ENCODE results near the gene MEF2D.

The MEF2D gene

GRCh38 chr1:156432669-156433018, 67.9 kb downstream of the MEF2D start:
- Histone ChIP-seq H3K4me1 (ENCODE audit: control insufficient read depth, insufficient read depth, low read length, poor library complexity, severe bottlenecking) (peaks cover 24% of the 10 kb centered on the region), H3K36me3 (ENCODE audit: control insufficient read depth, insufficient read depth, low read length) (no peaks in the 10 kb centered on the region), H3K27ac (ENCODE audit: low read depth, low read length, severe bottlenecking) (no peak overlapping the region), H3K9me3 (ENCODE audit: control insufficient read depth, low read length) (no peaks in the 10 kb centered on the region), H3K4me3 (ENCODE audit: extremely low read depth, insufficient read depth, low read length, poor library complexity, severe bottlenecking) (no peak overlapping the region)
- 1 to 4% methylated on average over 10 to 11 of the region's 11 CpGs for WGBS, 2 experiments (ENCODE audit: insufficient coverage in 2 of 2)

- Histone ChIP-seq H3K4me1 (ENCODE audit: control insufficient read depth, insufficient read depth, low read length, poor library complexity, severe bottlenecking) (peaks cover 24% of the 10 kb centered on the region), H3K9me3 (ENCODE audit: control insufficient read depth, low read length) (no peaks in the 10 kb centered on the region), H3K4me3 (ENCODE audit: extremely low read depth, insufficient read depth, low read length, poor library complexity, severe bottlenecking) (no peak overlapping the region), H3K36me3 (ENCODE audit: control insufficient read depth, insufficient read depth, low read length) (no peaks in the 10 kb centered on the region), H3K27ac (ENCODE audit: low read depth, low read length, severe bottlenecking) (no peak overlapping the region)
- 0 to 15% methylated on average over 5 to 6 of the region's 12 CpGs for WGBS, 2 experiments (ENCODE audit: insufficient coverage in 2 of 2)
Measured at GRCh38 chr1:156431769-156432668, 68.6 kb downstream of the MEF2D start.

- Histone ChIP-seq H3K27ac (ENCODE audit: low read depth, low read length, severe bottlenecking) (no peak overlapping the region), H3K4me3 (ENCODE audit: extremely low read depth, insufficient read depth, low read length, poor library complexity, severe bottlenecking) (no peak overlapping the region), H3K4me1 (ENCODE audit: control insufficient read depth, insufficient read depth, low read length, poor library complexity, severe bottlenecking) (peaks cover 20% of the 10 kb centered on the region), H3K9me3 (ENCODE audit: control insufficient read depth, low read length) (no peaks in the 10 kb centered on the region), H3K36me3 (ENCODE audit: control insufficient read depth, insufficient read depth, low read length) (no peaks in the 10 kb centered on the region)
- WGBS, 2 experiments (ENCODE audit: insufficient coverage in 2 of 2): no CpG with 5 or more reads among the region's 4 CpGs
Measured at GRCh38 chr1:156431366-156431765, 69.2 kb downstream of the MEF2D start.

GRCh38 chr1:156430866-156431265, 69.7 kb downstream of the MEF2D start:
- Histone ChIP-seq H3K4me1 (ENCODE audit: control insufficient read depth, insufficient read depth, low read length, poor library complexity, severe bottlenecking) (peaks cover 16% of the 10 kb centered on the region), H3K4me3 (ENCODE audit: extremely low read depth, insufficient read depth, low read length, poor library complexity, severe bottlenecking) (no peak overlapping the region), H3K27ac (ENCODE audit: low read depth, low read length, severe bottlenecking) (no peak overlapping the region), H3K36me3 (ENCODE audit: control insufficient read depth, insufficient read depth, low read length) (no peaks in the 10 kb centered on the region), H3K9me3 (ENCODE audit: control insufficient read depth, low read length) (no peaks in the 10 kb centered on the region)
- no CpG with 5 or more reads among the region's 3 CpGs for WGBS, 2 experiments (ENCODE audit: insufficient coverage in 2 of 2)

- Histone ChIP-seq H3K4me3 (ENCODE audit: extremely low read depth, insufficient read depth, low read length, poor library complexity, severe bottlenecking) (no peak overlapping the region), H3K4me1 (ENCODE audit: control insufficient read depth, insufficient read depth, low read length, poor library complexity, severe bottlenecking) (peaks cover 11% of the 10 kb centered on the region), H3K36me3 (ENCODE audit: control insufficient read depth, insufficient read depth, low read length) (no peaks in the 10 kb centered on the region), H3K9me3 (ENCODE audit: control insufficient read depth, low read length) (no peaks in the 10 kb centered on the region), H3K27ac (ENCODE audit: low read depth, low read length, severe bottlenecking) (no peak overlapping the region)
- WGBS, 2 experiments (ENCODE audit: insufficient coverage in 2 of 2): 0% methylated on average over 2 to 4 of the region's 7 CpGs
Measured at GRCh38 chr1:156430303-156430702, 70.3 kb downstream of the MEF2D start.

DNA sequence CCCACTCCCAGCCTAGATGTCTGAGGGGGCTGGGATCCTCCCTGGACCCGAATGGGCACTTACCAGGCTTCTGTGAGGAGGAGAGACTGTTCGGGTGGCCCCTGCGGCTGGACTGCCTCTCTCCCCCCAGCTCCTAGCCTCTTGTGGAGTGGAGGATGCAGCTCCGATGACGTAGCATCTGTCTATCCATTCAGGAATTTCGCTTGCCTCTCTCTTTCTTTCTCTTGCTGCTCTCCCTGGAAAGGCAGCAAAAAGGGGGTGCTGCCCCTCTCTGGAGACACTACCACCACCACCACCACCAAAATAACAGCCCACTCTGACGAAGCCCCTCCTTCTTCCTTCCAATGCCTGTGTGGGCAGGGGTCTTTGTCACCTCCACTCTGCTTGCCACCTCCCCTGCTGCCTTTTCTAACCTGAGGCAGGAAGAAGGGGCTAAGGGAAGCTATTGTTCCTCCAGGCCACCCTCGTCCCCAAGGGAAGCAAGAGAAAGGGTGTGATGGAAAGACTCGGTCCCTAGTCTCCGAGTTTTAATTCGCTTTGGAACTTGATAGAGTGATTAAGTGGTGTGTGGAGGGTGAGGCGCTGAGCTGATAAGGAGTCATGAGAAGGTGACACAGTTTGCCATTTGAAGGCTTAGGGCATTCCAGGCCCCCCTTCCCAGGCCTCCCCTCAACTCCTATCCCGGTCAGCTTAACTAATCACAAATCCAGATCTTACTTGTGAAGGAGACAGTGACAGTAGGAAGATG, 71.1 kb downstream of the MEF2D start:
- Histone ChIP-seq H3K4me1 (ENCODE audit: control insufficient read depth, insufficient read depth, low read length, poor library complexity, severe bottlenecking) (peaks cover 10% of the 10 kb centered on the region), H3K27ac (ENCODE audit: low read depth, low read length, severe bottlenecking) (no peak overlapping the region), H3K4me3 (ENCODE audit: extremely low read depth, insufficient read depth, low read length, poor library complexity, severe bottlenecking) (no peak overlapping the region), H3K36me3 (ENCODE audit: control insufficient read depth, insufficient read depth, low read length) (no peaks in the 10 kb centered on the region), H3K9me3 (ENCODE audit: control insufficient read depth, low read length) (no peaks in the 10 kb centered on the region)
- WGBS, 2 experiments (ENCODE audit: insufficient coverage in 2 of 2): 3 to 4% methylated on average over 4 to 9 of the region's 13 CpGs

GRCh38 chr1:156428746-156429288, 71.8 kb downstream of the MEF2D start:
- peaks cover 10% of the 10 kb centered on the region for H3K4me1 ChIP-seq (ENCODE audit: control insufficient read depth, insufficient read depth, low read length, poor library complexity, severe bottlenecking)
- H3K4me3 ChIP-seq (ENCODE audit: extremely low read depth, insufficient read depth, low read length, poor library complexity, severe bottlenecking): no peak overlapping the region
- H3K9me3 ChIP-seq (ENCODE audit: control insufficient read depth, low read length): no peaks in the 10 kb centered on the region
- H3K36me3 ChIP-seq (ENCODE audit: control insufficient read depth, insufficient read depth, low read length): no peaks in the 10 kb centered on the region
- no CpG with 5 or more reads among the region's 4 CpGs for WGBS, 2 experiments (ENCODE audit: insufficient coverage in 2 of 2)
- no peak overlapping the region for H3K27ac ChIP-seq (ENCODE audit: low read depth, low read length, severe bottlenecking)

- H3K27ac ChIP-seq (ENCODE audit: low read depth, low read length, severe bottlenecking): no peak overlapping the region
- no peak overlapping the region for H3K4me3 ChIP-seq (ENCODE audit: extremely low read depth, insufficient read depth, low read length, poor library complexity, severe bottlenecking)
- H3K4me1 ChIP-seq (ENCODE audit: control insufficient read depth, insufficient read depth, low read length, poor library complexity, severe bottlenecking): peaks cover 10% of the 10 kb centered on the region
- H3K9me3 ChIP-seq (ENCODE audit: control insufficient read depth, low read length): no peaks in the 10 kb centered on the region
- no CpG with 5 or more reads among the region's 5 CpGs for WGBS, 2 experiments (ENCODE audit: insufficient coverage in 2 of 2)
- no peaks in the 10 kb centered on the region for H3K36me3 ChIP-seq (ENCODE audit: control insufficient read depth, insufficient read depth, low read length)
Measured at GRCh38 chr1:156427957-156428356, 72.6 kb downstream of the MEF2D start.

GRCh38 chr1:156425943-156426342, 74.6 kb downstream of the MEF2D start:
- H3K4me3 ChIP-seq (ENCODE audit: extremely low read depth, insufficient read depth, low read length, poor library complexity, severe bottlenecking): no peak overlapping the region
- H3K9me3 ChIP-seq (ENCODE audit: control insufficient read depth, low read length): no peaks in the 10 kb centered on the region
- peaks cover 10% of the 10 kb centered on the region for H3K4me1 ChIP-seq (ENCODE audit: control insufficient read depth, insufficient read depth, low read length, poor library complexity, severe bottlenecking)
- H3K27ac ChIP-seq (ENCODE audit: low read depth, low read length, severe bottlenecking): no peak overlapping the region
- 89 to 98% methylated on average over 5 to 7 of the region's 7 CpGs for WGBS, 2 experiments (ENCODE audit: insufficient coverage in 2 of 2)
- no peaks in the 10 kb centered on the region for H3K36me3 ChIP-seq (ENCODE audit: control insufficient read depth, insufficient read depth, low read length)

GRCh38 chr1:156424806-156425432, 75.7 kb downstream of the MEF2D start:
- no peaks in the 10 kb centered on the region for H3K36me3 ChIP-seq (ENCODE audit: control insufficient read depth, insufficient read depth, low read length)
- no peak overlapping the region for H3K4me3 ChIP-seq (ENCODE audit: extremely low read depth, insufficient read depth, low read length, poor library complexity, severe bottlenecking)
- 87 to 88% methylated on average over 7 to 8 of the region's 10 CpGs for WGBS, 2 experiments (ENCODE audit: insufficient coverage in 2 of 2)
- H3K9me3 ChIP-seq (ENCODE audit: control insufficient read depth, low read length): no peaks in the 10 kb centered on the region
- H3K4me1 ChIP-seq (ENCODE audit: control insufficient read depth, insufficient read depth, low read length, poor library complexity, severe bottlenecking): peaks cover 7% of the 10 kb centered on the region
- H3K27ac ChIP-seq (ENCODE audit: low read depth, low read length, severe bottlenecking): no peak overlapping the region

All from mesodermal cell (in vitro differentiated cells).